Adrenal gland (tissue), 5 donors: ENCODE data around the gene CHRNG.

Experiments used
- CTCF ChIP-seq, 6 experiments: fragments of 450-650 bp in 4 of 6; fragments of 200-600 bp in 2 of 6; sonication (generic) in 1 of 6; IDR thresholded peaks; 1 replicate in 5 of 6; 2 replicates in 1 of 6; pipeline versions ENCODE4 v1.5.1 to v1.8.0; 2016 to 2021; ENCODE audit warnings: antibody characterized with exemption in 6 of 6, mild to moderate bottlenecking in 2 of 6, moderate library complexity in 1 of 6
- POLR2A ChIP-seq, 2 donors: fragments of 450-650 bp; IDR thresholded peaks; one replicate each; pipeline ENCODE4 v1.6.1; 2017; ENCODE audit warnings: antibody characterized with exemption in 2 of 2, mild to moderate bottlenecking in 2 of 2, moderate library complexity in 1 of 2
- donor health status: DM: no; HTN: no; CAD: no.

DNA sequence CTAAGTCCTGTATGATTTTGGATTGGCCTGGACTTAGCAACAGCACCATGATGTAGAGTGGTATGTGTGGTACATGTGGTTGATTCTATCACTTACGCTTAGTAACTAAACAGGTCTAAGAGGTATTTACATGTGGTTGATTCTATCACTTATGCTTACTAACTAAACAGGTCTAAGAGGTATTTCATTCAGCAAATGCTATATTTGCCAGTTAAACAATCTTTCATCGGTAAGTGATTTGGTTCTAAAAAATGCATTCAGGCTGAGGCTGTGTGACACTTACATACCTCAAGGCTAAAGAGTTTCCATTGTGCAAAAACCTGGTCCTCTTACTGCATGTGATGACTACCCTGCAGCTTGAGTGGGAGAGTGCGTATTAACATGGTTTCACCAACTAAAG lies 24.1 kb downstream of the CHRNG start:
- TF ChIP-seq CTCF (IDR thresholded peaks at IDR 0.05) (no peak), POLR2A (IDR thresholded peaks at IDR 0.05) (no peak)
